SK-N-SH treated with all-trans-retinoic acid at 6 μM for 48 hours (cell line): ENCODE results near the gene GFRA1.

ENCODE experiments used
- BACH2 ChIP-seq: fragments of 250-450 bp; sonication (Bioruptor Pico); IDR thresholded peaks from 2 replicates; pipeline ENCODE4 v1.9.0; 2021; ENCODE audit warnings: mild to moderate bottlenecking, borderline replicate concordance
- ZNF8 ChIP-seq: fragments of 450-650 bp; formaldehyde crosslinking; IDR thresholded peaks from 2 replicates; pipeline ENCODE4 v1.5.0; 2020; ENCODE audit warnings: mild to moderate bottlenecking, moderate library complexity

DNA sequence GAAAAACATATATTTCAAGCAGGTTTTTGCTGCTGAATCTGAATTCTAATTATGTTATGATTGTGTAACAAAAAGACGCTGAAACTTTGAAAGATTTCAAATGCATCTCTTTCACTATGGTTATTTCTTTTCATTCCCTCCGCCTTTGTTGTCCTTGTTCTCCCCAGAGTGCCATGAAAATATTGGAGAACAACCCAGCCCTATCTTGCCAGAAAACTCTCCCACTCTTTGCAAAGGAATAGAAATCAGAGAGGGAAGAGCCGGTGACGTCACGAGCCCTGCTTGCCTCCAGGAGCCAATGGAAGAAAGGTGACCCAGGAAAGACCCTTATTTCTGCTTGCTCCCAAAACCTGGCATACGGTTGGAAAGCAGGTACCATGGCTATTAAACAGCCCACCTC lies 3.4 kb downstream of the GFRA1 start:
- TF ChIP-seq BACH2 (CRISPR knock-in tag) (no peak), ZNF8 (CRISPR knock-in tag) (no peak)
